ENCODE results near the gene SENP1.
"Not testable (repeated sequence)": the region's sequence is repeated elsewhere in the genome, so short reads cannot be mapped to it uniquely, and the experiment has no call there.

SENP1 gene

GRCh38 chr12:48105867-48106680 is at the start of gene SENP1:
TSS of gene SENP1 (minus strand) at chr12:48106079. CDS start at chr12:48101472, 4,607 bp downstream.
- peak; percentile 89 for DNase-seq (ENCODE audit: low spot score)

- DNase-seq (ENCODE audit: low spot score) = no peak
Measured at GRCh38 chr12:48151103-48151771, 45.4 kb upstream of the SENP1 start.

- DNase-seq (ENCODE audit: low spot score) = no peak
Measured at GRCh38 chr12:48145981-48146380, 40.1 kb upstream of the SENP1 start.

GRCh38 chr12:48143898-48144297 is 38.0 kb upstream of the SENP1 start:
- DNase-seq (ENCODE audit: low spot score) = no peak

GRCh38 chr12:48142818-48143674 is 37.2 kb upstream of the SENP1 start:
- DNase-seq (ENCODE audit: low spot score) = no peak

- DNase-seq (ENCODE audit: low spot score) = no peak
Measured at GRCh38 chr12:48135027-48135426, 29.1 kb upstream of the SENP1 start.

- DNase-seq (ENCODE audit: low spot score) = no peak
Measured at GRCh38 chr12:48132826-48133225, 26.9 kb upstream of the SENP1 start.

GRCh38 chr12:48131517-48131916 is 25.6 kb upstream of the SENP1 start:
- no peak for DNase-seq (ENCODE audit: low spot score)

GRCh38 chr12:48129376-48129775 is 23.5 kb upstream of the SENP1 start:
- DNase-seq (ENCODE audit: low spot score) = no peak

GRCh38 chr12:48128800-48129199 is 22.9 kb upstream of the SENP1 start:
- no peak for DNase-seq (ENCODE audit: low spot score)

GRCh38 chr12:48126953-48127630 is 21.2 kb upstream of the SENP1 start:
- no peak for DNase-seq (ENCODE audit: low spot score)

- DNase-seq (ENCODE audit: low spot score) = no peak
Measured at GRCh38 chr12:48125985-48126384, 20.1 kb upstream of the SENP1 start.

- not testable (repeated sequence) for DNase-seq (ENCODE audit: low spot score)
Measured at GRCh38 chr12:48125542-48125941, 19.7 kb upstream of the SENP1 start.

- DNase-seq (ENCODE audit: low spot score) = no peak
Measured at GRCh38 chr12:48123169-48123568, 17.3 kb upstream of the SENP1 start.

- DNase-seq (ENCODE audit: low spot score) = no peak
Measured at GRCh38 chr12:48122065-48122834, 16.4 kb upstream of the SENP1 start.

- no peak for DNase-seq (ENCODE audit: low spot score)
Measured at GRCh38 chr12:48121522-48121921, 15.6 kb upstream of the SENP1 start.

- no peak for DNase-seq (ENCODE audit: low spot score)
Measured at GRCh38 chr12:48119834-48120195, 13.9 kb upstream of the SENP1 start.

GRCh38 chr12:48119078-48119833 is 13.4 kb upstream of the SENP1 start, which contains the start of gene PFKM:
TSS of gene PFKM (plus strand) at chr12:48119364. CDS start at chr12:48122775, 3,411 bp downstream.
- peak; percentile 95 for DNase-seq (ENCODE audit: low spot score)

- no peak for DNase-seq (ENCODE audit: low spot score)
Measured at GRCh38 chr12:48118284-48118871, 12.5 kb upstream of the SENP1 start.

GRCh38 chr12:48115957-48116356 is 10.1 kb upstream of the SENP1 start:
- DNase-seq (ENCODE audit: low spot score) = no peak
